Bronchial smooth muscle cell (primary cell): Measurements from ENCODE around the gene ARID2. TPM values are rescaled to one million over a fixed set of nuclear protein-coding genes. Genes with fewer than 3 reads are reported as not detected.

Experiments used
- total RNA-seq: library from RNA; depleted of rRNA; stranded (reverse); fragments of >200 nt; gene quantifications from 2 replicates; pipeline ENCODE4 v1.2.1, GENCODE V29; 2014

ARID2 gene, protein sequence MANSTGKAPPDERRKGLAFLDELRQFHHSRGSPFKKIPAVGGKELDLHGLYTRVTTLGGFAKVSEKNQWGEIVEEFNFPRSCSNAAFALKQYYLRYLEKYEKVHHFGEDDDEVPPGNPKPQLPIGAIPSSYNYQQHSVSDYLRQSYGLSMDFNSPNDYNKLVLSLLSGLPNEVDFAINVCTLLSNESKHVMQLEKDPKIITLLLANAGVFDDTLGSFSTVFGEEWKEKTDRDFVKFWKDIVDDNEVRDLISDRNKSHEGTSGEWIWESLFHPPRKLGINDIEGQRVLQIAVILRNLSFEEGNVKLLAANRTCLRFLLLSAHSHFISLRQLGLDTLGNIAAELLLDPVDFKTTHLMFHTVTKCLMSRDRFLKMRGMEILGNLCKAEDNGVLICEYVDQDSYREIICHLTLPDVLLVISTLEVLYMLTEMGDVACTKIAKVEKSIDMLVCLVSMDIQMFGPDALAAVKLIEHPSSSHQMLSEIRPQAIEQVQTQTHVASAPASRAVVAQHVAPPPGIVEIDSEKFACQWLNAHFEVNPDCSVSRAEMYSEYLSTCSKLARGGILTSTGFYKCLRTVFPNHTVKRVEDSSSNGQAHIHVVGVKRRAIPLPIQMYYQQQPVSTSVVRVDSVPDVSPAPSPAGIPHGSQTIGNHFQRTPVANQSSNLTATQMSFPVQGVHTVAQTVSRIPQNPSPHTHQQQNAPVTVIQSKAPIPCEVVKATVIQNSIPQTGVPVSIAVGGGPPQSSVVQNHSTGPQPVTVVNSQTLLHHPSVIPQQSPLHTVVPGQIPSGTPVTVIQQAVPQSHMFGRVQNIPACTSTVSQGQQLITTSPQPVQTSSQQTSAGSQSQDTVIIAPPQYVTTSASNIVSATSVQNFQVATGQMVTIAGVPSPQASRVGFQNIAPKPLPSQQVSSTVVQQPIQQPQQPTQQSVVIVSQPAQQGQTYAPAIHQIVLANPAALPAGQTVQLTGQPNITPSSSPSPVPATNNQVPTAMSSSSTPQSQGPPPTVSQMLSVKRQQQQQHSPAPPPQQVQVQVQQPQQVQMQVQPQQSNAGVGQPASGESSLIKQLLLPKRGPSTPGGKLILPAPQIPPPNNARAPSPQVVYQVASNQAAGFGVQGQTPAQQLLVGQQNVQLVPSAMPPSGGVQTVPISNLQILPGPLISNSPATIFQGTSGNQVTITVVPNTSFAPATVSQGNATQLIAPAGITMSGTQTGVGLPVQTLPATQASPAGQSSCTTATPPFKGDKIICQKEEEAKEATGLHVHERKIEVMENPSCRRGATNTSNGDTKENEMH (N-terminal part only)
- total RNA-seq, result 8.4 and 10.0 TPM in 2 replicates

DNA sequence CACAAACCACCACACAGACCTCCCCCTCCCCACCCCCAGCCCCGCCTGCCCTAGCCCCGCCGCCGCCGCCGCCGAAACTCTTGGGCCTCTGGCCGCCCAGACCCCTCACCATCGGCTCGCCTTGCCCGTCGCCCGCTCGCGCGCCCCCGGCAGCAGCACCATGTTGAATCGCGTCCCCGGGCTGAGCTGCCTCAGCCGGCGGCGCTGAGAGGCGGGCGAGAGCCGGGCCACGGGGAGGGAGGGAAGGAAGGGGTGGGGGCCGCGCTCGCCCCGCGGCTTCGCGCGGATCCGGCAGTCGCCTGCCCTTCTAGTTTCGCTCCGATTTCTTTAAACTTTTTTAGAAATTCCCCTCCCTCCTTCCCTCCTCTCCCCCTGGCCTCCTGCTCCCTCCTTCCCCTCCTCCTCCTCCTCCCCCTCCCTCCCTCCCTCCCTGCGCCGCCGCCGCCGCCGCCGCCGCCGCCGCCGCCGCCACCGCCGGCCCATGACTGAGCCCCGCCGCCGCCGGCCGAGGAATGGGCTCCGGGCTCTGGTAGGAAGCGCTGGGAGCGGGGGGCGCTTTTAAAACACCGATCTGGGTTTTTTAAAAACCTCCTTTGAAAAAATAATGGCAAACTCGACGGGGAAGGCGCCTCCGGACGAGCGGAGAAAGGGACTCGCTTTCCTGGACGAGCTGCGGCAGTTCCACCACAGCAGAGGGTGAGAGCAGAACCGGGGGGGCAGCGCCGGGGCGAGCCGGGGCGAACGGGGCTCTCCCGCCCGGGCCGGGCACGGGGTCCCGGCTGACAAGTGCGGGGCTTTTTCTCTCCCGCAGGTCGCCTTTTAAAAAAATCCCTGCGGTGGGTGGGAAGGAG is at the start of gene ARID2:
ARID2 (plus strand) TSS at position 474 of the 851 bp plus-strand sequence; CDS start at position 605, 131 bp downstream.

